Fibroblast of lung (primary cell): ENCODE data around the gene HHAT. TPM values are rescaled to one million over a fixed set of nuclear protein-coding genes. Genes with fewer than 3 reads are reported as not detected.

Experiments
- DNase-seq, 2 donors: peaks; one replicate each; pipeline versions ENCODE4 v3.0.0 to v3.0.0-alpha.2; 2010; ENCODE audit warnings: low read depth in 2 of 2
- H2AFZ ChIP-seq: 2 replicates; pipeline ENCODE4 v1.5.1; 2012; ENCODE audit warnings: low read length, control low read depth, inconsistent platforms
- H3K27ac ChIP-seq: 2 replicates; pipeline ENCODE4 v1.5.1; 2011; ENCODE audit warnings: low read length, control low read depth; ENCODE audit not compliant: insufficient read depth
- H3K27me3 ChIP-seq: 2 replicates; pipeline ENCODE4 v1.5.1; 2011; ENCODE audit warnings: mild to moderate bottlenecking, low read length; ENCODE audit not compliant: control insufficient read depth, insufficient read depth
- H3K36me3 ChIP-seq: 2 replicates; pipeline ENCODE4 v1.5.1; 2011; ENCODE audit warnings: low read length; ENCODE audit not compliant: control insufficient read depth, insufficient read depth
- H3K4me1 ChIP-seq: 2 replicates; pipeline ENCODE4 v1.5.1; 2011; ENCODE audit warnings: low read length; ENCODE audit not compliant: control insufficient read depth, insufficient read depth; ENCODE audit errors: extremely low read depth
- H3K4me2 ChIP-seq: 2 replicates; pipeline ENCODE4 v1.5.1; 2011; ENCODE audit warnings: low read length, control low read depth; ENCODE audit not compliant: insufficient read depth; ENCODE audit errors: extremely low read depth
- H3K4me3 ChIP-seq, 4 experiments: fragments of 200-600 bp in 1 of 4; sonication (generic) in 1 of 4; replicated peaks in 1 of 4; 2 replicates each; pipeline ENCODE4 v1.5.1; 2011 to 2016; ENCODE audit warnings: low read length in 4 of 4, low read depth in 3 of 4, mild to moderate bottlenecking in 3 of 4, control low read depth in 2 of 4, inconsistent platforms in 1 of 4, mixed read lengths in 1 of 4; ENCODE audit not compliant: insufficient read depth in 1 of 4; ENCODE audit errors: control extremely low read depth in 1 of 4
- H3K79me2 ChIP-seq: 2 replicates; pipeline ENCODE4 v1.5.1; 2012; ENCODE audit warnings: mild to moderate bottlenecking, low read length, inconsistent platforms; ENCODE audit not compliant: control insufficient read depth, insufficient read depth
- H3K9ac ChIP-seq: 2 replicates; pipeline ENCODE4 v1.5.1; 2011; ENCODE audit warnings: mild to moderate bottlenecking, low read length, control low read depth; ENCODE audit not compliant: insufficient read depth
- H3K9me3 ChIP-seq: 2 replicates; pipeline ENCODE4 v1.5.1; 2012; ENCODE audit warnings: low read depth, low read length; ENCODE audit not compliant: control insufficient read depth, insufficient read depth
- H4K20me1 ChIP-seq: 2 replicates; pipeline ENCODE4 v1.5.1; 2011; ENCODE audit warnings: low read length; ENCODE audit not compliant: control insufficient read depth, insufficient read depth; ENCODE audit errors: extremely low read depth
- EZH2 ChIP-seq: IDR thresholded peaks from 2 replicates; pipeline ENCODE4 v1.5.1; 2012; ENCODE audit warnings: low read length, control low read depth, mild to moderate bottlenecking; ENCODE audit errors: missing control alignments
- polyA plus RNA-seq, 2 donors: library from polyadenylated mRNA; depleted of rRNA in 1 of 2; stranded (reverse) in 1 of 2; unstranded in 1 of 2; fragments of >200 nt; gene quantifications; 2 replicates each; pipeline ENCODE4 v1.2.1, GENCODE V29; 2011 to 2012; ENCODE audit warnings: missing spikeins in 1 of 2
- total RNA-seq: library from RNA; depleted of rRNA; stranded (reverse); fragments of >200 nt; gene quantifications from 2 replicates; pipeline ENCODE4 v1.2.1, GENCODE V29; 2014
- TF ChIP-seq, protein P1 (sequence below), 2 donors: IDR thresholded peaks in 1 of 2; conservative IDR thresholded peaks in 1 of 2; 1 replicate in 1 of 2; 2 replicates in 1 of 2; pipeline ENCODE4 v1.5.1; 2011 to 2012; ENCODE audit warnings: low read length in 2 of 2, control low read depth in 1 of 2, inconsistent platforms in 1 of 2, low read depth in 1 of 2, mild to moderate bottlenecking in 1 of 2

Gene HHAT
- total and polyA plus RNA-seq, 2 donors (not counting 1 experiment from before 2014, with no cell fraction given): 3.6 to 4.8 TPM

- no peaks in the 10 kb centered on the region for H3K27me3 ChIP-seq
- H3K36me3 ChIP-seq: no peaks in the 10 kb centered on the region
- no peaks in the 10 kb centered on the region for H3K9me3 ChIP-seq
- no peak overlapping the region for H3K4me2 ChIP-seq
- H3K4me1 ChIP-seq: no peaks in the 10 kb centered on the region
- no peak overlapping the region for H2AFZ ChIP-seq
- no peaks in the 10 kb centered on the region for H4K20me1 ChIP-seq
- TF ChIP-seq, protein P1, sequence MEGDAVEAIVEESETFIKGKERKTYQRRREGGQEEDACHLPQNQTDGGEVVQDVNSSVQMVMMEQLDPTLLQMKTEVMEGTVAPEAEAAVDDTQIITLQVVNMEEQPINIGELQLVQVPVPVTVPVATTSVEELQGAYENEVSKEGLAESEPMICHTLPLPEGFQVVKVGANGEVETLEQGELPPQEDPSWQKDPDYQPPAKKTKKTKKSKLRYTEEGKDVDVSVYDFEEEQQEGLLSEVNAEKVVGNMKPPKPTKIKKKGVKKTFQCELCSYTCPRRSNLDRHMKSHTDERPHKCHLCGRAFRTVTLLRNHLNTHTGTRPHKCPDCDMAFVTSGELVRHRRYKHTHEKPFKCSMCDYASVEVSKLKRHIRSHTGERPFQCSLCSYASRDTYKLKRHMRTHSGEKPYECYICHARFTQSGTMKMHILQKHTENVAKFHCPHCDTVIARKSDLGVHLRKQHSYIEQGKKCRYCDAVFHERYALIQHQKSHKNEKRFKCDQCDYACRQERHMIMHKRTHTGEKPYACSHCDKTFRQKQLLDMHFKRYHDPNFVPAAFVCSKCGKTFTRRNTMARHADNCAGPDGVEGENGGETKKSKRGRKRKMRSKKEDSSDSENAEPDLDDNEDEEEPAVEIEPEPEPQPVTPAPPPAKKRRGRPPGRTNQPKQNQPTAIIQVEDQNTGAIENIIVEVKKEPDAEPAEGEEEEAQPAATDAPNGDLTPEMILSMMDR (conservative IDR thresholded peaks at IDR 0.05 in 1 of 2, IDR thresholded peaks at IDR 0.05 in 1 of 2; ENCODE audit: low read depth in 1 of 2, low read length in 2 of 2): no peak
- no peak for TF ChIP-seq EZH2
- H3K9ac ChIP-seq: no peak overlapping the region
- H3K4me3 ChIP-seq: no peak overlapping the region
- DNase-seq: peak in 1 of 2 donors; percentile 51
- H3K27ac ChIP-seq: no peak overlapping the region
- no peaks in the 10 kb centered on the region for H3K79me2 ChIP-seq
Measured at GRCh38 chr1:210695026-210695425, 366.3 kb downstream of the HHAT start.

GRCh38 chr1:210696709-210697108, 368.0 kb downstream of the HHAT start:
- DNase-seq: peak in 1 of 2 donors; percentile 74
- Histone ChIP-seq H3K27me3 (no peaks in the 10 kb centered on the region), H3K27ac (no peak overlapping the region), H3K9me3 (no peaks in the 10 kb centered on the region), H3K4me1 (no peaks in the 10 kb centered on the region), H3K79me2 (no peaks in the 10 kb centered on the region), H3K4me3 (no peak overlapping the region), H3K9ac (no peak overlapping the region), H2AFZ (no peak overlapping the region), H3K36me3 (no peaks in the 10 kb centered on the region), H3K4me2 (no peak overlapping the region), H4K20me1 (no peaks in the 10 kb centered on the region)
- no peak for TF ChIP-seq EZH2
- TF ChIP-seq, protein P1 (conservative IDR thresholded peaks at IDR 0.05 in 1 of 2, IDR thresholded peaks at IDR 0.05 in 1 of 2; ENCODE audit: low read depth in 1 of 2, low read length in 2 of 2): no peak

GRCh38 chr1:210697185-210697584, 368.5 kb downstream of the HHAT start:
- H4K20me1 ChIP-seq: no peaks in the 10 kb centered on the region
- H3K36me3 ChIP-seq: no peaks in the 10 kb centered on the region
- no peak overlapping the region for H3K27ac ChIP-seq
- TF ChIP-seq, protein P1 (conservative IDR thresholded peaks at IDR 0.05 in 1 of 2, IDR thresholded peaks at IDR 0.05 in 1 of 2; ENCODE audit: low read depth in 1 of 2, low read length in 2 of 2): no peak
- TF ChIP-seq EZH2: no peak
- H2AFZ ChIP-seq: no peak overlapping the region
- no peaks in the 10 kb centered on the region for H3K27me3 ChIP-seq
- H3K4me2 ChIP-seq: no peak overlapping the region
- H3K4me3 ChIP-seq: no peak overlapping the region
- no peak overlapping the region for H3K9ac ChIP-seq
- H3K79me2 ChIP-seq: no peaks in the 10 kb centered on the region
- DNase-seq: no peak
- no peaks in the 10 kb centered on the region for H3K4me1 ChIP-seq
- no peaks in the 10 kb centered on the region for H3K9me3 ChIP-seq
